Measurements from ENCODE around the gene NDUFB7. TPM values are rescaled to one million over a fixed set of nuclear protein-coding genes. Genes with fewer than 3 reads are reported as not detected.

Gene NDUFB7
- total RNA-seq, 1 donor from 2014 or later: 120 TPM

Small RNA genes within 50 kb of the gene (microRNA-seq; reads per million reads assigned to microRNA genes)
- gene MIR639 (ENCODE audit: borderline number of aligned reads, unreplicated experiment): not detected

Other genes starting within 250 kb of the NDUFB7 start
- 0.96 and 1.0 TPM in 2 replicates for gene ADGRE5, start 190.6 kb downstream of the NDUFB7 start, total RNA-seq
- 66.9 and 74.2 TPM in 2 replicates for gene DDX39A, start 152.7 kb downstream of the NDUFB7 start, total RNA-seq
- 106 TPM in 2 replicates for gene PKN1, start 138.8 kb downstream of the NDUFB7 start, total RNA-seq
- 0.34 and 0.84 TPM in 2 replicates for gene PTGER1, start 96.7 kb downstream of the NDUFB7 start, total RNA-seq
- 66.5 and 77.4 TPM in 2 replicates for gene GIPC1, start 75.9 kb downstream of the NDUFB7 start, total RNA-seq
- 94.7 and 97.0 TPM in 2 replicates for gene DNAJB1, start 53.7 kb downstream of the NDUFB7 start, total RNA-seq
- gene TECR, start 42.5 kb downstream of the NDUFB7 start, total RNA-seq: 170 and 186 TPM in 2 replicates
- gene CLEC17A, start 11.0 kb upstream of the NDUFB7 start, total RNA-seq: not detected in 2 replicates
- gene ADGRE3, start 102.8 kb upstream of the NDUFB7 start, total RNA-seq: not detected in 2 replicates
- 21.4 and 21.6 TPM in 2 replicates for gene ZNF333, start 118.0 kb upstream of the NDUFB7 start, total RNA-seq
- not detected in 2 replicates for gene ADGRE2, start 206.5 kb upstream of the NDUFB7 start, total RNA-seq